Measurements from ENCODE around the gene ZDHHC24. TPM values are rescaled to one million over a fixed set of nuclear protein-coding genes. Genes with fewer than 3 reads are reported as not detected.

Gene ZDHHC24
- total RNA-seq, 4 donors from 2014 or later, result 7.2 to 13.0 (median 11.2) TPM

GRCh38 chr11:66556086-66556485 is 10.2 kb upstream of the ZDHHC24 start:
- in situ Hi-C loops (cut with MboI; ENCODE audit: low sequenced_read_pairs in 4 of 4), result no loop called here
- ATAC-seq, result no peak
- TF ChIP-seq, protein P1, sequence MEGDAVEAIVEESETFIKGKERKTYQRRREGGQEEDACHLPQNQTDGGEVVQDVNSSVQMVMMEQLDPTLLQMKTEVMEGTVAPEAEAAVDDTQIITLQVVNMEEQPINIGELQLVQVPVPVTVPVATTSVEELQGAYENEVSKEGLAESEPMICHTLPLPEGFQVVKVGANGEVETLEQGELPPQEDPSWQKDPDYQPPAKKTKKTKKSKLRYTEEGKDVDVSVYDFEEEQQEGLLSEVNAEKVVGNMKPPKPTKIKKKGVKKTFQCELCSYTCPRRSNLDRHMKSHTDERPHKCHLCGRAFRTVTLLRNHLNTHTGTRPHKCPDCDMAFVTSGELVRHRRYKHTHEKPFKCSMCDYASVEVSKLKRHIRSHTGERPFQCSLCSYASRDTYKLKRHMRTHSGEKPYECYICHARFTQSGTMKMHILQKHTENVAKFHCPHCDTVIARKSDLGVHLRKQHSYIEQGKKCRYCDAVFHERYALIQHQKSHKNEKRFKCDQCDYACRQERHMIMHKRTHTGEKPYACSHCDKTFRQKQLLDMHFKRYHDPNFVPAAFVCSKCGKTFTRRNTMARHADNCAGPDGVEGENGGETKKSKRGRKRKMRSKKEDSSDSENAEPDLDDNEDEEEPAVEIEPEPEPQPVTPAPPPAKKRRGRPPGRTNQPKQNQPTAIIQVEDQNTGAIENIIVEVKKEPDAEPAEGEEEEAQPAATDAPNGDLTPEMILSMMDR (IDR thresholded peaks at IDR 0.05 in 4 of 5, conservative IDR thresholded peaks at IDR 0.05 in 1 of 5), result no peak
- no peak for TF ChIP-seq POLR2A (IDR thresholded peaks at IDR 0.05)
- peaks cover 6 to 10% of the 10 kb centered on the region in 2 donors for H3K4me1 ChIP-seq
- intact Hi-C loops (cut with DNase I; ENCODE audit: low total_unique reads), result no loop called here
- no peaks in the 10 kb centered on the region for H3K36me3 ChIP-seq
- no peak for DNase-seq
- H3K9me3 ChIP-seq, result no peaks in the 10 kb centered on the region
- peaks cover 0 to 6% (median 0%) of the 10 kb centered on the region in 3 donors for H3K27me3 ChIP-seq
- no peak overlapping the region for H3K4me3 ChIP-seq
- peak overlapping the region in 1 of 4 donors; percentile 34 for H3K27ac ChIP-seq

- Histone ChIP-seq H3K4me1 (peaks cover 6 to 10% of the 10 kb centered on the region in 2 donors), H3K27me3 (peaks cover 0 to 6% (median 0%) of the 10 kb centered on the region in 3 donors), H3K4me3 (no peak overlapping the region), H3K36me3 (no peaks in the 10 kb centered on the region), H3K9me3 (no peaks in the 10 kb centered on the region), H3K27ac (no peak overlapping the region)
- in situ Hi-C loops (cut with MboI; ENCODE audit: low sequenced_read_pairs in 4 of 4) (no loop called here), intact Hi-C loops (cut with DNase I; ENCODE audit: low total_unique reads) (no loop called here)
- ATAC-seq (no peak), DNase-seq (no peak)
- TF ChIP-seq, protein P1 (IDR thresholded peaks at IDR 0.05 in 4 of 5, conservative IDR thresholded peaks at IDR 0.05 in 1 of 5), result no peak
- TF ChIP-seq POLR2A (IDR thresholded peaks at IDR 0.05), result no peak
Observed at GRCh38 chr11:66555416-66555815, 9.6 kb upstream of the ZDHHC24 start.

DNA sequence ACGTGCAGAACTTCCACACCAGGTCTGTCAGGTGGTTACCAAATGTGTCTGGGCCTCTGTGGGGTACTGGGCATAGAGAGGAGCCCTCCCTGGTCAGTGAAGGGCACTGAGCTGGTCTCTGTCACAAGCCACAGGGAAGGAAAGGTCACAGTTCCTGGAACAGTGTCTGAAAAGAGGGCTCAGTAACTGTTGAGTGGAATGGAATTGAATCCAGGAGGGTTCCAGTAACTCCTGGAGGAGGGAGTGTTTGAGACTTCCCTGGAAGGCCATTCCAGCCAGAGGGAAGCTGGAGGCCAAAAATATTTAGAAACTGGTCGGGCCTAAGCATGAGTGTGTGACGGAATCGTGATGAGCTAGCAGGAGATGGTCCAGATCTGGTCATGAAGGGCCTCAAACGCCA is 8.8 kb upstream of the ZDHHC24 start:
- in situ Hi-C loops (cut with MboI; ENCODE audit: low sequenced_read_pairs in 4 of 4), result no loop called here
- intact Hi-C loops (cut with DNase I; ENCODE audit: low total_unique reads), result no loop called here
- ATAC-seq (no peak), DNase-seq (no peak)
- H3K27me3 ChIP-seq, result peaks cover 0 to 6% (median 0%) of the 10 kb centered on the region in 3 donors
- no peak for TF ChIP-seq POLR2A (IDR thresholded peaks at IDR 0.05)
- no peaks in the 10 kb centered on the region for H3K9me3 ChIP-seq
- H3K4me1 ChIP-seq, result peaks cover 6 to 10% of the 10 kb centered on the region in 2 donors
- H3K4me3 ChIP-seq, result no peak overlapping the region
- H3K27ac ChIP-seq, result peak overlapping the region in 1 of 4 donors; percentile 44
- no peaks in the 10 kb centered on the region for H3K36me3 ChIP-seq

DNA sequence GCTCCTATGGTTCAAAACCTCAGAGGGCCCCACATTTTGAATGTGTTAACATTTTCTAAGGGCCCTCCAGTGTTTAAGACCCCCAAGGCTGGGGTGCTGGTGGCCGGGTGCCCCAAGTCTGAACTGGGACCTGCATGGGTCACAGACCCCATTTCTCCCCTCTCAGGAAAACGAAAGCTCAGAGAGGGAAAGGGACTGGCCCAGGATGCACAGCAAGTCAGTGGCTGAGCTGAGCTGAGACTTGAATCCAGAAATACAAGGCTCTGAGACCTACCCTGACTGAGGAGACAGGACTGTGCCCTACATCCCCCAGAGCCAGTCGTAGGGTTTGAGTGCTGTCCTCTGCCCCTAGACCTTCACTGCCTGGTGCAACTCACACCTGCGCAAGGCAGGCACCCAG is 5.0 kb upstream of the ZDHHC24 start:
- H3K27ac ChIP-seq, result peak overlapping the region in 2 of 4 donors; percentile 44 to 94
- no peaks in the 10 kb centered on the region for H3K36me3 ChIP-seq
- no peaks in the 10 kb centered on the region for H3K9me3 ChIP-seq
- H3K4me1 ChIP-seq, result peaks cover 18 to 28% of the 10 kb centered on the region in 2 donors
- no peaks in the 10 kb centered on the region for H3K27me3 ChIP-seq
- intact Hi-C loops (cut with DNase I; ENCODE audit: low total_unique reads) (no loop called here), in situ Hi-C loops (cut with MboI; ENCODE audit: low sequenced_read_pairs in 4 of 4) (no loop called here)
- ATAC-seq (no peak), DNase-seq (no peak)
- TF ChIP-seq POLR2A (IDR thresholded peaks at IDR 0.05), result no peak
- TF ChIP-seq, protein P1 (IDR thresholded peaks at IDR 0.05 in 4 of 5, conservative IDR thresholded peaks at IDR 0.05 in 1 of 5), result no peak
- no peak overlapping the region for H3K4me3 ChIP-seq

GRCh38 chr11:66549696-66550095 is 3.8 kb upstream of the ZDHHC24 start:
- Histone ChIP-seq H3K27ac (peak overlapping the region in 1 of 4 donors; percentile 94), H3K4me1 (peaks cover 25 to 35% of the 10 kb centered on the region in 2 donors), H3K27me3 (no peaks in the 10 kb centered on the region), H3K4me3 (no peak overlapping the region), H3K36me3 (no peaks in the 10 kb centered on the region), H3K9me3 (no peaks in the 10 kb centered on the region)
- no peak for TF ChIP-seq POLR2A (IDR thresholded peaks at IDR 0.05)
- TF ChIP-seq, protein P1 (IDR thresholded peaks at IDR 0.05 in 4 of 5, conservative IDR thresholded peaks at IDR 0.05 in 1 of 5), result no peak
- intact Hi-C loops (cut with DNase I; ENCODE audit: low total_unique reads), result loop anchor here (2.0 kb wide), 1 partner anchor 67 kb away; the partner anchor contains the start of gene RBM14
- ATAC-seq, result no peak
- no peak for DNase-seq
- in situ Hi-C loops (cut with MboI; ENCODE audit: low sequenced_read_pairs in 4 of 4), result no loop called here
